Sciatic nerve (tissue), 2 donors: ENCODE measurements around the gene ELOVL6. TPM values are rescaled to one million over a fixed set of nuclear protein-coding genes. Genes with fewer than 3 reads are reported as not detected.

Source experiments
- ATAC-seq: fragments of 200-7000 bp; cut with Tn5 transposase; one replicate; pipeline ENCODE4 v1.9.1; 2020; ENCODE audit warnings: mild to moderate bottlenecking, moderate library complexity
- DNase-seq: peaks from one replicate; pipeline ENCODE4 v3.0.0-alpha.2; 2020; ENCODE audit warnings: low spot score
- intact Hi-C: fragments of 100-400 bp; cut with DNase I; formaldehyde crosslinking; loops from one replicate; pipeline ENCODE4 v1.14.2; 2022
- total RNA-seq: library from RNA; stranded (reverse); fragmentation: NEBNext Ultra II Directional; extraction: Animal tissue kit (Norgen Biotek cat#: 25700); gene quantifications from one replicate; pipeline ENCODE4 v1.2.1, GENCODE V29; 2021
- donor health status: DM: no; HTN: no; CAD: no.
- donor health status: DM: no; HTN: no; CAD: no.

The ELOVL6 gene
- total RNA-seq, 1 donor from 2014 or later, result 11.6 TPM

- ATAC-seq (no peak), DNase-seq (no peak)
- intact Hi-C loops, result no loop called here
These were observed 185.5 kb downstream of the ELOVL6 start for GRCh38 chr4:110012917-110013316.

- intact Hi-C loops, result no loop called here
- ATAC-seq (no peak), DNase-seq (no peak)
These were observed 187.6 kb downstream of the ELOVL6 start for GRCh38 chr4:110010797-110011196.

GRCh38 chr4:110009550-110009949, 188.9 kb downstream of the ELOVL6 start:
- DNase-seq (no peak), ATAC-seq (no peak)
- intact Hi-C loops, result no loop called here

GRCh38 chr4:110008540-110008939, 189.9 kb downstream of the ELOVL6 start:
- no peak for DNase-seq
- ATAC-seq, result no peak
- intact Hi-C loops, result no loop called here

- DNase-seq (no peak), ATAC-seq (no peak)
- intact Hi-C loops, result no loop called here
These were observed 191.2 kb downstream of the ELOVL6 start for GRCh38 chr4:110007217-110007616.

GRCh38 chr4:110005461-110006056, 192.9 kb downstream of the ELOVL6 start:
- DNase-seq, result no peak
- intact Hi-C loops, result no loop called here
- peak; percentile 53 for ATAC-seq

- DNase-seq (no peak), ATAC-seq (no peak)
- intact Hi-C loops, result no loop called here
These were observed 193.9 kb downstream of the ELOVL6 start for GRCh38 chr4:110004556-110004955.

- ATAC-seq, result no peak
- DNase-seq, result no peak
- intact Hi-C loops, result loop anchor here (2.0 kb wide), 1 partner anchor 513 kb away; no protein-coding TSS in a partner anchor
These were observed 194.8 kb downstream of the ELOVL6 start for GRCh38 chr4:110003401-110004187.

GRCh38 chr4:110002326-110002725, 196.1 kb downstream of the ELOVL6 start:
- intact Hi-C loops, result loop anchor here (2.0 kb wide), 1 partner anchor 514 kb away; no protein-coding TSS in a partner anchor
- no peak for DNase-seq
- ATAC-seq, result no peak

- intact Hi-C loops, result no loop called here
- no peak for DNase-seq
- peak; percentile 62 for ATAC-seq
These were observed 198.9 kb downstream of the ELOVL6 start for GRCh38 chr4:109999585-109999912.

GRCh38 chr4:109998867-109999584, 199.4 kb downstream of the ELOVL6 start:
- peak; percentile 69 for ATAC-seq
- no peak for DNase-seq
- intact Hi-C loops, result no loop called here

- ATAC-seq (no peak), DNase-seq (no peak)
- intact Hi-C loops, result no loop called here
These were observed 201.9 kb downstream of the ELOVL6 start for GRCh38 chr4:109996526-109996925.
